ENCODE results near the gene IZUMO1R.
"Not testable (repeated sequence)": the region's sequence is repeated elsewhere in the genome, so short reads cannot be mapped to it uniquely, and the experiment has no call there.

IZUMO1R gene

GRCh38 chr11:94325681-94326080 is 21.3 kb downstream of the IZUMO1R start:
- DNase-seq (ENCODE audit: low read depth in 1 of 2, low spot score in 1 of 2) = no peak

- DNase-seq (ENCODE audit: low read depth in 1 of 2, low spot score in 1 of 2) = no peak
Measured at GRCh38 chr11:94326947-94327346, 22.6 kb downstream of the IZUMO1R start.

DNA sequence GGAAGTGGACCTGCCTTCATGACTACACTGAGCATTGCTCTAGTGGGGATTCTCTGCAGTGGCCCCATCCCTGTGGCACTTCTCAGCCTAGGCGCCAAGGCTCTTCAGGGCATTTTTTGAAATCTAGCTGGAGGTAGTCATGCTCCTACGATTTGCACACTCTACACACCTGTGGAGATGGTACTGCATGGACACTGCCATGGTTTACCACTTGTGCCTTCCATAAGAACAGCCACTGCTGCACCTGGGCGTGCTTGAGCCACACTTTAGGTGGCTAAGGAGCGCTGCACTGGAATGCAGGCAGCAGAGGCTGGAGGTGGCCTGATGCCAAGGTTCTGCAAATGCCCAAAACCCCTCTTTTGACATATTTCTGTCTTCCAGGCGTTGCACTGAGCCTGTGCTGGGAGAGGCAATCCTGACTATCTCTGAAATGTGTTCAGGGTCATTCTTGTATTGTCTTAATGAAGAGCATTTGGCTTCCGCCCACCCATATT is 24.3 kb downstream of the IZUMO1R start:
- DNase-seq (ENCODE audit: low read depth in 1 of 2, low spot score in 1 of 2) = no peak

DNA sequence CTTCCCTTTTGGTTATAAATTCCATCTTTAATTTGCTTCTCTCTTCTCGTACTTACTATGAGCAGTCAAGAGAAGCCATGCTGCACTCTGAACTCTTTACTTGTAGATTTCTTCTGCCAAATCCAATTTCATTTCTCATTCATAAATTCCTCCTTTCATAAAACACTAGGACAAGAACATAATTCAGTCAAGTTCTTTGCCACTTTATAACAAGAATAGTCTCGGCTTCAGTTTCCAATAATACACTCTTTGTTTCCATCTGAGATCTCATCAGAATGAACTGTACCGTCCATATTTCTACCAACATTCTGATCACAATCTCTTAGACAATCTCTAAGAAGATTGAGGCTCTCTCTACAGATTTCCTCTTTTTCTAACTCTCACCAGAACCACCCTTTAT is 25.1 kb downstream of the IZUMO1R start:
- no peak for DNase-seq (ENCODE audit: low read depth in 1 of 2, low spot score in 1 of 2)

- DNase-seq (ENCODE audit: low read depth in 1 of 2, low spot score in 1 of 2) = no peak
Measured at GRCh38 chr11:94330789-94331188, 26.4 kb downstream of the IZUMO1R start.

GRCh38 chr11:94332814-94333213 is 28.4 kb downstream of the IZUMO1R start:
- no peak for DNase-seq (ENCODE audit: low read depth in 1 of 2, low spot score in 1 of 2)

DNA sequence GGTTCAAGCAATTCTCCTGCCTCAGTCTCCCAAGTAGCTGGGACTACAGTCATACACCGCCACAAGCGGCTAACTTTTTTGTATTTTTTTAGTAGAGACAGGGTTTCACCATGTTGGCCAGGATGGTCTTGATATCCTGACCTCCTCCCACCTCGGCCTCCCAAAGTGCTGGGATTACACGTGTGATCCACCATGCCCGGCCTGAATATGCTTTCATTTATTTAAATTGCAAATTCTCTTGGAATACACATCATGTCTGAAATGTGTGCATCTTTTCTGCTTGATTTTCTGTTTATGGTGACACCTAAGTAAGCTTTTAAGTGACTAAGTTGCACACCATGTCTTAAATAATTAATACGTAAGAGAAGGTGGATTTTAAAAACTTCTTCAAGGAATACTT is 31.7 kb downstream of the IZUMO1R start:
- DNase-seq (ENCODE audit: low read depth in 1 of 2, low spot score in 1 of 2) = no peak

GRCh38 chr11:94338651-94339050 is 34.3 kb downstream of the IZUMO1R start:
- no peak for DNase-seq (ENCODE audit: low read depth in 1 of 2, low spot score in 1 of 2)

- DNase-seq (ENCODE audit: low read depth in 1 of 2, low spot score in 1 of 2) = no peak
Measured at GRCh38 chr11:94342250-94342649, 37.9 kb downstream of the IZUMO1R start.

- no peak for DNase-seq (ENCODE audit: low read depth in 1 of 2, low spot score in 1 of 2)
Measured at GRCh38 chr11:94343495-94343894, 39.1 kb downstream of the IZUMO1R start.

DNA sequence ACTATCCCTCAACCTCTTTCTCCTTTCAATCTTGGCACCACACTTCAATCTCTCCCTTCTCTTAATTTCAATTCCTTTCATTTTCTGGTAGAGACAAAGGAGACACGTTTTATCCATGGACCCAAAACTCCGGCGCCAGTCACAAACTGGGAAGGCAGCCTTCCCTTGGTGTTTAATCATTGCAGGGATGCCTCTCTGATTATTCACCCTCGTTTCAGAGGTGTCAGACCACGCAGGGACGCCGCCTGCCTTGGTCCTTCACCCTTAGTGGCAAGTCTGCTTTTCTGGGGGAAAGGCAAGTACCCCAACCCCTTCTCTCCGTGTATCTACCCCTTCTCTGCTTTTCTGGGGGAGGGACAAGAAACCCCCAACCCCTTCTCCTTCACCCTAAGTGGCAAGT is 41.9 kb downstream of the IZUMO1R start:
- DNase-seq (ENCODE audit: low read depth in 1 of 2, low spot score in 1 of 2) = not testable (repeated sequence)

DNA sequence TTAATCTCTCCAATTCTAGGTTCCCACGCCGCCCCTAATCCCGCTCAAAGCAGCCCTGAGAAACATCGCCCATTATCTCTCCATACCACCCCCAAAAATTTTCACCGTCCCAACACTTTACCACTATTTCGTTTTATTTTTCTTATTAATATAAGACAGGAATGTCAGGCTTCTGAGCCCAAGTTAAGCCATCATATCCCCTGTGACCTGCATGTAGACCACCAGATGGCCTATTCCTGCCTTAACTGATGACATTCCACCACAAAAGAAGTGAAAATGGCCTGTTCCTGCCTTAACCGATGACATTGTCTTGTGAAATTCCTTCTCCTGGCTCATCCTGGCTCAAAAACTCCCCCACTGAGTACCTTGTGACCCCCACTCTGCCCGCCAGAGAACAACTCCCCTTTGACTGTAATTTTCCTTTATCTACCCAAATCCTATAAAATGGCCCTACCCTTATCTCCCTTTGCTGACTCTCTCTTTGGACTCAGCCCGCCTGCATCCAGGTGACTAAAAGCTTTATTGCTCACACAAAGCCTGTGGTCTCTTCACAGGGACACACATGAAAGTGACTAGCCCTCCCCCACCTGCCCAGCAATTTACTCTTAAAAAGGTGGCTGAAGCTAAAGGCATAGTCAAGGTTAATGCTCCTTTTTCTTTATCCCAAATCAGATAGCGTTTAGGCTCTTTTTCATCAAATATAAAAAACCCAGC is 46.6 kb downstream of the IZUMO1R start:
- DNase-seq (ENCODE audit: low read depth in 1 of 2, low spot score in 1 of 2) = not testable (repeated sequence)
